Retinal pigment epithelial cell (primary cell): ENCODE data around the gene NCK1.

Experiments used
- DNase-seq: peaks from one replicate; pipeline ENCODE4 v3.0.0-alpha.2; 2010; ENCODE audit warnings: low read depth
- H3K4me3 ChIP-seq: 2 replicates; pipeline ENCODE4 v1.5.1; 2011; ENCODE audit warnings: mild to moderate bottlenecking, low read length, control low read depth, moderate library complexity
- TF ChIP-seq, protein P1 (sequence below): conservative IDR thresholded peaks from 2 replicates; pipeline ENCODE4 v1.5.1; 2011; ENCODE audit warnings: low read depth, low read length, control low read depth, inconsistent platforms

NCK1 gene

DNA sequence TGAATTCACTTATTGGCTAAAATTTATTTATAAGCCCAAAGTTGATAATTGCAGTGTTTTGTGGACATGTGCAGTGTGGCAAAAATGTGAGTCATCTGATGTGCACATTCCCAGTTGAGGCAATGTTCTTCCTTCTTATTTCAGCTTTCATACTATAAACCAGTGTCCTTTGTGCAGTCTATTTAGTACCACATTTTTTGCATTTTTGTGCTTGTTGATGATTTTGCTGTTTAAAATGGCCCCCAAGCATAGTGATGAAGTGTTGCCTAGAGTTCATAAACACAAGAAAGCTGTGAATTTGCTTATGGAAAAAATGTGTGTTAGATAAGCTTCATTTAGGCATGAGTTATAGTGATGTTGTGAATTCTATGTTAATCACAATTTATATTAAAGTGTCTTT, 76.3 kb downstream of the NCK1 start:
- H3K4me3 ChIP-seq = no peak overlapping the region
- DNase-seq = no peak
- TF ChIP-seq, protein P1, sequence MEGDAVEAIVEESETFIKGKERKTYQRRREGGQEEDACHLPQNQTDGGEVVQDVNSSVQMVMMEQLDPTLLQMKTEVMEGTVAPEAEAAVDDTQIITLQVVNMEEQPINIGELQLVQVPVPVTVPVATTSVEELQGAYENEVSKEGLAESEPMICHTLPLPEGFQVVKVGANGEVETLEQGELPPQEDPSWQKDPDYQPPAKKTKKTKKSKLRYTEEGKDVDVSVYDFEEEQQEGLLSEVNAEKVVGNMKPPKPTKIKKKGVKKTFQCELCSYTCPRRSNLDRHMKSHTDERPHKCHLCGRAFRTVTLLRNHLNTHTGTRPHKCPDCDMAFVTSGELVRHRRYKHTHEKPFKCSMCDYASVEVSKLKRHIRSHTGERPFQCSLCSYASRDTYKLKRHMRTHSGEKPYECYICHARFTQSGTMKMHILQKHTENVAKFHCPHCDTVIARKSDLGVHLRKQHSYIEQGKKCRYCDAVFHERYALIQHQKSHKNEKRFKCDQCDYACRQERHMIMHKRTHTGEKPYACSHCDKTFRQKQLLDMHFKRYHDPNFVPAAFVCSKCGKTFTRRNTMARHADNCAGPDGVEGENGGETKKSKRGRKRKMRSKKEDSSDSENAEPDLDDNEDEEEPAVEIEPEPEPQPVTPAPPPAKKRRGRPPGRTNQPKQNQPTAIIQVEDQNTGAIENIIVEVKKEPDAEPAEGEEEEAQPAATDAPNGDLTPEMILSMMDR = no peak

DNA sequence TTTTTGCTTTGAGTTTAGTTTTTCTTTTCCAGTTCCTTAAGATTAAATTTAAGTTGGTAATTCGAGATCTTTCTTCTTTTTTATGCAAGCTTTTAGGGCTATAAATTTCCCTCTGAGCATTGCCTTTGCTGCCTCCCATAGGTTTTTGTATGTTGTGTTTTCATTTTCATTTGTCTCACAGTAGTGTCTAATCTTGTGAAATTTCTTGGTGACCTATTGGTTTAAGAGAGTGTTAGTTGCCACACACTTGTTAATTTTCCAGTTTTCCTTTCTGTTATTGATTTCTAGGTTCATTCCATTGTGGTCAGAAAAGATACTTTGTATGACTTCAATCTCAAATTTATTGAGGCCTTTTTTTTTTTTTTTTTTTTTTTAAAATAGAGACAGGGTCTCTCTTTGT, 77.5 kb downstream of the NCK1 start:
- no peak for DNase-seq
- TF ChIP-seq, protein P1 = no peak
- H3K4me3 ChIP-seq = no peak overlapping the region

DNA sequence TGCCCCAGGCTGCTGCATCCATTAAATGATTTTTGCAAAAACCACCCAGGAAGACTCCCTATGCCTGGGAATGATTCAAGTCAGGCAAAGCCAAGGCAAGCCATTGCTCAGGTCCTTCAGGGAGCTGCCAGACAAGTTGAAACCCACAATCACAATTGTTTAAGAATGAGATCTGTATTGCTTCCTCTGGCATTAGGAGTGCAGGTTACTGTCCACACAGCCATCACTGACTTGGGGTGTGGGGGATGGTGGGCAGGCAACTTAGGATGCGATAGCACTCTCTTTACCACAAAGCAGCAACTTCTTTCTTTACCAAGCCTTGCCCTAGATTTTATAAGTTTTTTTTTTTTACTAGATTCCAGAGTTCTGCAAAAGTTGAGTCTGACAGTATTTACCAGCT, 80.8 kb downstream of the NCK1 start:
- no peak for DNase-seq
- TF ChIP-seq, protein P1 = no peak
- H3K4me3 ChIP-seq = no peak overlapping the region

DNA sequence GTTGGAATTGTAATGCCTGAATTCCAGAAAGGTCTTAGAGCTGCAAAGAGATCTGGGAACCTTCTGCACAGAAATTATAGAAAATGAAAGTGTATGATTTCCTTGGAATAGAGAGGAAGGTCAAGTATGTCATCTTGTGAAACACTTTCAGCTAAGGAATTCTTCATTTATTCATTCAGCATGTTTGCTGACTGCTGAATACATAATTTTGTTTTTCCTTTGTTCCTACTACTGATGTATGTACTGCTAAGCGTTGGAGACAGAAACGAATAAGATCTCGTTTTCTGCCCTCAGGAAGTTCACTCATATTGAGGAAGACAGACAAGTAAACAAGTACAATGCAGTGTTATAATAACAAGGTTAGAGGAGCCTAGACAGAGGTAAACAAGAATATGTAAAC, 81.4 kb downstream of the NCK1 start:
- H3K4me3 ChIP-seq = no peak overlapping the region
- TF ChIP-seq, protein P1 = no peak
- DNase-seq = no peak

DNA sequence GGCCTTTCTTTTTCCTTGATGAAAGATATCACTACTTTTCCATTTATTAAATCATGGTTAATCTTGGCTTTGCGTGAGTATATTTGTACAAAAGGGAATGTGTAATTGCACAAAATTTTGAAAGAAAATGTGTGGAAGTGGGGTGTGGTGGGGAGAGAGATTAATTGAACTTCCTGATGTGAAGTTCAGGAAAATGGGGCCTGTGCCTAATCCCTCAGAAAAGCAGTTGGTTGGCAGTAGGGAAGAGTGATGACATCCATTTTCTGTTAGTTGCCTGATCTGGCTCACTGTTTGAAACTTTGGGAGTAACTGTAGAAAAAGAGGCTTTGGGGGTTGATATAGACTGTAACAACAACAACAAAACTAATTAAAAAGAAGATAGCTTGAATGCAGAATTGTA, 85.0 kb downstream of the NCK1 start:
- TF ChIP-seq, protein P1 = no peak
- H3K4me3 ChIP-seq = no peak overlapping the region
- DNase-seq = no peak

DNA sequence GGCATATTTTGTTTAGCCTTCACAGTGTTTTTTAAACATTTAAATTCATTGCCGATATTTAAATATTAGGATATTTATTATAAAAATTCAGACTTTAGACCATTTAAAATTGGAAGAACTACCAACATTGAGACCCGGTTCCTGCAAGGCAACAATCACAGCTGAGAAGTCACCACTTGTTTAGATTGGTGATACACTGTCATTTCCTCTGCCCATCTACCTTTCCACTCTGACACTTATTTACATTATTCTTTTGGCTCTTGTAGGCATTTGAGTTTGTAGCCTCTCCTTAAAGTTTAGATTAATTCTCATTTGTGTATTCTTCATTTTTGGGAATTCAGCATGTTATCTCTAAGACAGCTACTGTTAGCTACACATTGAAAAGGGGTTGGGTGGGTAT, 85.5 kb downstream of the NCK1 start:
- TF ChIP-seq, protein P1 = no peak
- DNase-seq = no peak
- no peak overlapping the region for H3K4me3 ChIP-seq

DNA sequence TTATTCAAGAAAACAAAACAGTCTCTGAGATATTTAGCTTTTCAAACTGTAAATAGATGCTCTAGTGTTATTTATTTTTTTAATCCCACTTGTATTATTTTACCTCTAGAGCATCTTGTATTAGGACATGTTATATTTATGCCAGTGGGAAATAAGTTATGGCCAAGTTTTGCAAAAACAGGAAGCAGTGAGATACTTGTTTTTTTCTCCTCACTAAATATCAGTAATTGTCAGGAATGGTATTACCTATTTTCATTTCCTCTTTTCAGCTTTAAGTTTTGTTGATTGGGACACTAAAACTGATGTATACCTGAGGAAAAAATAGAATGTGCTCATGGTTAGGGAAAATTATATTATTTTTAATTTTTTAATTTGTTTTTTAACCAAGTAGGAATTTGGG, 87.1 kb downstream of the NCK1 start:
- DNase-seq = no peak
- no peak overlapping the region for H3K4me3 ChIP-seq
- TF ChIP-seq, protein P1 = no peak
